ENCODE data around the gene GPSM3. TPM values are rescaled to one million over a fixed set of nuclear protein-coding genes. Genes with fewer than 3 reads are reported as not detected.

The GPSM3 gene
- 9.2 TPM for polyA plus RNA-seq (2013, experiment 1 of 2)
- 11.5 TPM for polyA plus RNA-seq (2013, experiment 2 of 2)

- Histone ChIP-seq H3K4me1 (ENCODE audit: insufficient read depth, low read length) (peaks cover 44% of the 10 kb centered on the region), H3K9me3 (ENCODE audit: insufficient read depth, low read depth, low read length) (no peaks in the 10 kb centered on the region), H3K27ac (ENCODE audit: low read depth, low read length) (peak within 1 kb of the TSS; percentile 62; the same call in 1 of the 2 replicates), H3K4me3 (ENCODE audit: low read length) (peak within 1 kb of the TSS; percentile 28; the same call in 1 of the 2 replicates), H3K27me3 (ENCODE audit: insufficient read depth, low read length) (no peaks in the 10 kb centered on the region), H3K9ac (ENCODE audit: low read depth, low read length) (no peak within 1 kb of the TSS; the same call in 1 of the 2 replicates), H3K36me3 (ENCODE audit: insufficient read depth, low read length) (peaks cover 6% of the 10 kb centered on the region)
- 39% methylated on average over 3 of the region's 5 CpGs for WGBS
These were observed at the start of gene GPSM3 for GRCh38 chr6:32192608-32193039. Gene GPSM3 (minus strand): TSS chr6:32192643. CDS start chr6:32192513, 130 bp downstream.

- H3K9me3 ChIP-seq (ENCODE audit: insufficient read depth, low read depth, low read length) = no peaks in the 10 kb centered on the region
- no peaks in the 10 kb centered on the region for H3K27me3 ChIP-seq (ENCODE audit: insufficient read depth, low read length)
- 93% methylated on average over 1 of the region's 1 CpG for WGBS
- H3K4me3 ChIP-seq (ENCODE audit: low read length) = no peak overlapping the region
- no peaks in the 10 kb centered on the region for H3K36me3 ChIP-seq (ENCODE audit: insufficient read depth, low read length)
- no peaks in the 10 kb centered on the region for H3K4me1 ChIP-seq (ENCODE audit: insufficient read depth, low read length)
- H3K27ac ChIP-seq (ENCODE audit: low read depth, low read length) = no peak overlapping the region
- no peak overlapping the region for H3K9ac ChIP-seq (ENCODE audit: low read depth, low read length)
These were observed 48.2 kb upstream of the GPSM3 start for GRCh38 chr6:32240686-32241085.

DNA sequence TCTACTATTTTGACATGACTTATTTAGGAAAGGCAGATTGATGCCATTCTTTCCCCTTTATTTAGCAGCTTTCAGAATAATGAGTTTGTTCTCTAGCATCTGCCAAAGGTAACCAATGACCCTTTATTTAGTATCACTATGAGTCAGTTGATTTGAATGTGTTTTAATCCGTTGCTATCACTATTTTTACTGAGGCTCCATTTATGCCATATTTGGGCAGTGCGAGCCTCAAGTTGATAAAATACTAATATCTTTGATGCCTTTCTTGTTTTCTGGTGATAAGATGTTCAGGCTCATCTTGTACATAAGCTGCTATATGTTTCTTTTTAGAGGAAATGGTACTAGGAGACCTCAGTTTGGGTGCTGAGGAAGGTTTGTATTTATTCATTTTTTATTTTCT is 47.0 kb upstream of the GPSM3 start:
- WGBS = 100% methylated on average over 1 of the region's 2 CpGs
- no peaks in the 10 kb centered on the region for H3K27me3 ChIP-seq (ENCODE audit: insufficient read depth, low read length)
- H3K4me1 ChIP-seq (ENCODE audit: insufficient read depth, low read length) = no peaks in the 10 kb centered on the region
- H3K9me3 ChIP-seq (ENCODE audit: insufficient read depth, low read depth, low read length) = no peaks in the 10 kb centered on the region
- no peak overlapping the region for H3K9ac ChIP-seq (ENCODE audit: low read depth, low read length)
- no peak overlapping the region for H3K4me3 ChIP-seq (ENCODE audit: low read length)
- H3K36me3 ChIP-seq (ENCODE audit: insufficient read depth, low read length) = no peaks in the 10 kb centered on the region
- no peak overlapping the region for H3K27ac ChIP-seq (ENCODE audit: low read depth, low read length)

DNA sequence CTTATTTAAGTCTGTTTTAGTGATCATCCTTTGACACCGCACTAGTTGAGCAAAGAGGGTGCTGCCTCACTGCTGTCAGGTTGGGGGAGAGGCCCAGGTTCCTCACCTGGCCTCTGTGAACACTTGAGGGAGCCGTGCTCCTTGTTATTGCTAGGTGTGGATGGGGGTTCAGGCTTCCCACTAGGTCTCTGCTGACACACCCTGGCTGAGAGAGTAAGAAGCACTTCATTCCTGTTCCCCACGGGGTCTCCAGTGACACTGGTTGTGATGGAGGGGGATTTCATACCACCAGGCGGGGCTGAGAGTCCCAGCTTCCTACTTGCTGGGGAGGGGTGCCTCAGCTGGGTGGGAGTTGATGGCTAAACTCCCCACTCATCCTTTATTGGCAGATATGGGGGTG is 42.5 kb upstream of the GPSM3 start:
- 63% methylated on average over 3 of the region's 4 CpGs for WGBS
- no peaks in the 10 kb centered on the region for H3K9me3 ChIP-seq (ENCODE audit: insufficient read depth, low read depth, low read length)
- no peak overlapping the region for H3K4me3 ChIP-seq (ENCODE audit: low read length)
- no peak overlapping the region for H3K27ac ChIP-seq (ENCODE audit: low read depth, low read length)
- H3K36me3 ChIP-seq (ENCODE audit: insufficient read depth, low read length) = no peaks in the 10 kb centered on the region
- no peak overlapping the region for H3K9ac ChIP-seq (ENCODE audit: low read depth, low read length)
- no peaks in the 10 kb centered on the region for H3K27me3 ChIP-seq (ENCODE audit: insufficient read depth, low read length)
- no peaks in the 10 kb centered on the region for H3K4me1 ChIP-seq (ENCODE audit: insufficient read depth, low read length)

- H3K27ac ChIP-seq (ENCODE audit: low read depth, low read length) = no peak overlapping the region
- H3K9ac ChIP-seq (ENCODE audit: low read depth, low read length) = no peak overlapping the region
- WGBS = 85% methylated on average over 7 of the region's 7 CpGs
- H3K27me3 ChIP-seq (ENCODE audit: insufficient read depth, low read length) = peaks cover 8% of the 10 kb centered on the region
- no peaks in the 10 kb centered on the region for H3K36me3 ChIP-seq (ENCODE audit: insufficient read depth, low read length)
- no peaks in the 10 kb centered on the region for H3K9me3 ChIP-seq (ENCODE audit: insufficient read depth, low read depth, low read length)
- no peaks in the 10 kb centered on the region for H3K4me1 ChIP-seq (ENCODE audit: insufficient read depth, low read length)
- H3K4me3 ChIP-seq (ENCODE audit: low read length) = no peak overlapping the region
These were observed 34.0 kb upstream of the GPSM3 start for GRCh38 chr6:32226434-32226833.

DNA sequence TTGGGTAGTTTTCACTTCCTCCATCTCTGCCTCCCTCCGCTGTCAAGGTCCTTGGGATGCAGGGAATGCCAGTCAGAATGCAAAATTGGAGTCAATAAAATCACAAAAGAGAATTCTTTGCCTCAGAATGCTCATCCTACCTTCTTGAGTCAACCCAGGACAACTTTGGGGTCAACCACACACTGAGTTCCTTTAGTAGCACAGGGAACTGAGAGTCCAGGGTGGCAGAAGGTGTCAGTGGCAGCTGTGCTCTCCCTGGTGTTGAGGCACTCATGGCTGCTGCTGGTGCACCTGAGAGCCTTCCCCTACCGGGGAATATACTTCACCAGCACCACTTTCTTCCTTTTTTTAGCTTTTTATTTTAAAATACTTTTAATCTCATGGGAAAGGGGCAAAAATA is 32.3 kb upstream of the GPSM3 start:
- H3K4me3 ChIP-seq (ENCODE audit: low read length) = no peak overlapping the region
- peaks cover 8% of the 10 kb centered on the region for H3K27me3 ChIP-seq (ENCODE audit: insufficient read depth, low read length)
- no peaks in the 10 kb centered on the region for H3K4me1 ChIP-seq (ENCODE audit: insufficient read depth, low read length)
- no peaks in the 10 kb centered on the region for H3K9me3 ChIP-seq (ENCODE audit: insufficient read depth, low read depth, low read length)
- H3K36me3 ChIP-seq (ENCODE audit: insufficient read depth, low read length) = no peaks in the 10 kb centered on the region
- no peak overlapping the region for H3K27ac ChIP-seq (ENCODE audit: low read depth, low read length)
- H3K9ac ChIP-seq (ENCODE audit: low read depth, low read length) = no peak overlapping the region
- 87% methylated on average over 2 of the region's 2 CpGs for WGBS

DNA sequence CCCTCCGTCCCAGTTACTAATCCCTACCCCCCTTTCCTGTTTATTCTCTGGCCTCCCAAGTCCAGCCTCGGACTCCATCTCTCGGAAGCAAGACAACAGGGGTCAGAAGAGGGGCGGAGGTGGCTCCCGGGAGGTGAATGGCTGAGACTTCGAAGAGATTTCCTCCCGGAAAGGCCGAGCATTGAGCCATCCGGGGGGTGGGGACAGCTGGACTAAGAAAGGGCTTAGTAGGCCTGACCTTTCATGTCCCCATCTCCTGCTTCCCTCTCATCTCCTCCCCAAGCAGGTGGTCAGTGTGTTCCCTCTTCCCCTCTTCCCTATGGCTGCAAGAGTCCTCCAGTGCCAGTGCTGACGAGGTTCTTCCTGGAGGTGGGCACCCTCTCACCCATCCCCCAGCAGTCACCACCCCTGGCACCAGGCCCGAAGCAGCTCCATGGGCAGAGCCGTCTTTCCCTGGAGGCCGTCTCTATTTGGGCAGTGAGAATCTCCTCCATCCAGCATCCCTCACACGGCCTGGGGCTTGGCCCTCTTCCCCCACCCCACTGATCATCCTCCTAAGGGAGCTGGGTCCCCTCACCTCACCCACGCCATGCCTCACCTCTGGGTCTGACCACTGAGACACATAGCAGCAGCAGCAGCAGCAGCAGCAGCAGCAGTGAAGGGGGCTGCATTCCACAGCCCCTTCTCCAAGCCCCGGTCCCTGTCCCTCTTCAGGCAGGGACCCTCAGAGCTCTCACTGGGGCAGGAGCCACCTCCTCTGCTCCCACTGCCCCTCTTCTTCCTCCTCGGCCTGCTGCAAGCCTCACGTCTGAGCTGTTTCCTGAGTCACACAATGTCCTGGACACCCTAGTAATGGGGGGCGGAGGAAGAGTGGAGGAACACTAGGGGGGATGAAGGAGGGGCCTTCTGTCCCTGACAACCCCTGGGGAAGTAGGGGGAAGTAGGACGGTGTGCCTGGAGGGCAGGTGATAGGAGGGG is 31.1 kb upstream of the GPSM3 start, which contains the start of gene NOTCH4:
NOTCH4 (minus strand) TSS at position 810 of the 978 bp plus-strand sequence; CDS start at position 671, 139 bp downstream.
- no peak within 1 kb of the TSS for H3K4me3 ChIP-seq (ENCODE audit: low read length)

DNA sequence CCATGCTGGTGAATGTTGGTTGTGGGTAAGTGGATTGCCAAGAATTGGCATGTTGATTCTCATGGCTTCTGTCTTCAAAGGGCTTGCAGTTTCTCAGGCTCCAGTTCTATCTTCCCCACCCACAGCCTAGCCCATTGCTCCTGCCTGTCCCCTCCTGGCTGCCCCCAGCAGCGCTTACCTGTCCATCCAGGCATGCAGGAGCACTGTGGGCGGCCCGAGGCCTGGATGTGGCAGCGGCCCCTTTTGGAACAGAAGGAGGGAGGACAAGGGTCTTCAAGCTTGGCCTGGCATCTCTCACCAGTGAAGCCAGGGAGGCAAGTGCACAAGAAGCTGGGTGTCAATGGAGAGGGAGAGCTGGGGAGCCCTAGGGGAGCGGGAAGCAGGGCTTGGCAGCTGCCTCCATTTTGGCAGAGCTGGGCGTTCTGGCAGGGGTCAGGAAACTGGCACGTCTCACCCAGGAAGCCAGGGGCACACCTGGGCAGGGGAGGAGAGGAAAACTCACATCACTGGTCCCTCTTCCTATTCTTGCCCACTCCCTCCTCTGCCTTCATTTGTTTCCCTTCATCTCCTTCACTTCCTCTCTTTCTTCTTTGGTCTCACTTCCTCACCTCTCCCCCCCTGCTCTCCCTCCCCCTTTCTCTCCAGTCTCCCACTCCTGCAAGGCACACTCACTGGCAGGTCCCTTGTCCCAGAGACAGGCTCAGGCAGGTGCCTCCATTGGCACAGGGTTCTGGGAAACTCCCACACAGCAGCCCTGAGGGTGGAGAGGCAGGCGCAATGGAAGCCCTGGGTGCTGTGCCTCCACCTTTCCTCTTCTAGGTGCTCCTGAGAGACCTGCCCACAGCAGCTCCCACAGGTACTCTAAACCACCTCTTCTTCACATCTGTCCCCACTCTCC is 30.1 kb upstream of the GPSM3 start:
- H3K27ac ChIP-seq (ENCODE audit: low read depth, low read length) = no peak overlapping the region
- no peaks in the 10 kb centered on the region for H3K36me3 ChIP-seq (ENCODE audit: insufficient read depth, low read length)
- no peaks in the 10 kb centered on the region for H3K4me1 ChIP-seq (ENCODE audit: insufficient read depth, low read length)
- H3K9ac ChIP-seq (ENCODE audit: low read depth, low read length) = no peak overlapping the region
- peaks cover 8% of the 10 kb centered on the region for H3K27me3 ChIP-seq (ENCODE audit: insufficient read depth, low read length)
- H3K9me3 ChIP-seq (ENCODE audit: insufficient read depth, low read depth, low read length) = no peaks in the 10 kb centered on the region
- no peak overlapping the region for H3K4me3 ChIP-seq (ENCODE audit: low read length)
- WGBS = 92% methylated on average over 8 of the region's 8 CpGs

More for the DNA sequence above, 31.1 kb upstream of the GPSM3 start, which contains the start of gene NOTCH4:
- WGBS = 64% methylated on average over 20 of the region's 20 CpGs
- H3K9me3 ChIP-seq (ENCODE audit: insufficient read depth, low read depth, low read length) = no peaks in the 10 kb centered on the region
- no peaks in the 10 kb centered on the region for H3K4me1 ChIP-seq (ENCODE audit: insufficient read depth, low read length)
- H3K27ac ChIP-seq (ENCODE audit: low read depth, low read length) = no peak within 1 kb of the TSS
- no peak within 1 kb of the TSS for H3K9ac ChIP-seq (ENCODE audit: low read depth, low read length)
- peaks cover 8% of the 10 kb centered on the region for H3K27me3 ChIP-seq (ENCODE audit: insufficient read depth, low read length)
- H3K36me3 ChIP-seq (ENCODE audit: insufficient read depth, low read length) = no peaks in the 10 kb centered on the region

DNA sequence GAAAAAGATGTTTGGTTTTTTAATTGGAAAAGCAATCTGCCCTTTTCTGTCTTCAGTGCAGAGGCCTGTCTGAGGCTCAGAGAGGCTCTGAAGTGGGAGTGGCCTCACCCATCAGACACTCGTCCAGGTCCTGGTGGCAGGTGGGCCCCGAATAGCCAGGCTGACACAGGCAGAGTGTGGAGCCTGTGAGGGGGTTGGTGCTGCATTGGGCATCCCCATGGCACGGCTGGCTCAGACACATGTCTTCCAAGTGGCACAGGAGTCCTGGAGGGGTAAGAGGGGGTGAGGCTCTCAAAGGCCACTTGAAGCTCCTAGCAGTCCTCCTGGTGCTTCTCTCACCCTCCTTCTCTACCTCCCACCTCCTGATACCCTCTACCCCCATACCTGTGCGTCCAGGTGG is 27.6 kb upstream of the GPSM3 start:
- H3K27me3 ChIP-seq (ENCODE audit: insufficient read depth, low read length) = no peaks in the 10 kb centered on the region
- 86% methylated on average over 4 of the region's 4 CpGs for WGBS
- no peaks in the 10 kb centered on the region for H3K4me1 ChIP-seq (ENCODE audit: insufficient read depth, low read length)
- no peak overlapping the region for H3K4me3 ChIP-seq (ENCODE audit: low read length)
- H3K9me3 ChIP-seq (ENCODE audit: insufficient read depth, low read depth, low read length) = no peaks in the 10 kb centered on the region
- no peak overlapping the region for H3K27ac ChIP-seq (ENCODE audit: low read depth, low read length)
- H3K36me3 ChIP-seq (ENCODE audit: insufficient read depth, low read length) = no peaks in the 10 kb centered on the region
- no peak overlapping the region for H3K9ac ChIP-seq (ENCODE audit: low read depth, low read length)

GRCh38 chr6:32218167-32218566 is 25.7 kb upstream of the GPSM3 start:
- 83% methylated on average over 7 of the region's 7 CpGs for WGBS
- Histone ChIP-seq H3K27ac (ENCODE audit: low read depth, low read length) (no peak overlapping the region), H3K4me3 (ENCODE audit: low read length) (no peak overlapping the region), H3K9me3 (ENCODE audit: insufficient read depth, low read depth, low read length) (no peaks in the 10 kb centered on the region), H3K9ac (ENCODE audit: low read depth, low read length) (no peak overlapping the region), H3K4me1 (ENCODE audit: insufficient read depth, low read length) (no peaks in the 10 kb centered on the region), H3K36me3 (ENCODE audit: insufficient read depth, low read length) (no peaks in the 10 kb centered on the region), H3K27me3 (ENCODE audit: insufficient read depth, low read length) (no peaks in the 10 kb centered on the region)

DNA sequence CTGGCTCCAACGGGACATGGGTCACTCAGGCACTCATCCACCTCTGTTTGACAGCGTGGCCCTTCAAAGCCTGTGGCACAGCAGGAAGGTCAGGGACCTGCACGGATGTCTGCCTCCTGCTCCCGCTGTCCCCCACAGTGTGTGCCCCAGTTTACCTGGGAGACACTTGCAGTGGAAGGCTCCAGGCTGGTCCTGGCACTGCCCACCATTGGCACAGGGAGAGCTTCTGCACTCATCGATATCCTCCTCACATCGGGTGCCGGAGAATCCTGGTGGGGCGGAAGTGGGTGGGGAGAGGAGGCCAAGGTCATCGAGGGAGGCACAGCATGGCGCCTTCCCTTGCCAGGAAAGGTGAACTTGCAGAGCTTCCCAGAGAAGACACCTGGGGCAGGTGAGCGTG is 24.6 kb upstream of the GPSM3 start:
- Histone ChIP-seq H3K27me3 (ENCODE audit: insufficient read depth, low read length) (no peaks in the 10 kb centered on the region), H3K4me3 (ENCODE audit: low read length) (no peak overlapping the region), H3K27ac (ENCODE audit: low read depth, low read length) (no peak overlapping the region), H3K36me3 (ENCODE audit: insufficient read depth, low read length) (no peaks in the 10 kb centered on the region), H3K9ac (ENCODE audit: low read depth, low read length) (no peak overlapping the region), H3K9me3 (ENCODE audit: insufficient read depth, low read depth, low read length) (no peaks in the 10 kb centered on the region), H3K4me1 (ENCODE audit: insufficient read depth, low read length) (no peaks in the 10 kb centered on the region)
- 91% methylated on average over 11 of the region's 11 CpGs for WGBS

Data from HUES64 (cell line).